Activated naive CD8-positive, alpha-beta T cell treated with anti-CD3 and anti-CD28 coated beads, Interleukin-2, amount 50 U/mL, for 16 hours (primary cell): ENCODE measurements around the gene CCDC201.
"Not testable (repeated sequence)": the region's sequence is repeated elsewhere in the genome, so short reads cannot be mapped to it uniquely, and the experiment has no call there.

Experiments used
- DNase-seq: peaks from one replicate; pipeline ENCODE4 v3.0.0-alpha.2; 2020; ENCODE audit warnings: low read depth, low spot score

The CCDC201 gene

DNA sequence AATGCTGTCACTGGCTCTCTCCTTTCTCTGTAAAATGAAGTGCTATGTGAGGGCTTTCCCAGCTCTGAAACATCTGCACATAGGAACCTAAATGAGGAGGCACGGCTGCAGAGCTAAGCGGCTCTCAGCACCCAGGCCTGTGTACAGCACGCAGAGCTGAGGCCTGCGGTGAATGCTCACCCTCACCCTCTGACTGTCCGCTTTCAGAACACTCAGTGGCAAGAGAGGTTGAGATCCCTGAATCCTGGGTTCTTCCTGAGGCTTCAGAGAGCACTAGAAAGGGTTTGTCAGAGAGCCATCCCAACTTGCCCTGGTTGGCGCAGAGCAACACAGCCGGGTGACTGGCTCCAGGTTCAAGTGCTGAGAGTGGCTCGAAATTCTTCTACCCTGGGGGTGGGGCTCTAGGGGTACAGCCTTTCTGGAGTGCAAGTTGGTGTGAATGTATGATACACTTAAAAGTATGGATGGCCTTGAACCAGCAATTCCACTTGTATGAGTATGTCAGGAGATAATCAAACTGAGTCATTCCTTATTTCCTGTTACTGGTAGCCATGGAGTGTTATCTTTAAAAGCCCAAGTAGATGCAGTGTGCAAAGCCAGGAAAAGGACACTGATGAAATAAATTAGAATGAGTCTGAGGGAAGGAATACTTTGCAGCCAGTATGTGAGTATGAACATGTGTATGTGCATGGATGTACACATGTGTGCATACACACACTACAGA, 1.7 kb upstream of the CCDC201 start:
- DNase-seq: no peak

- no peak for DNase-seq
These were observed 473 bp upstream of the CCDC201 start for GRCh38 chr7:45873355-45873754.

- DNase-seq: no peak
These were observed 507 bp downstream of the CCDC201 start for GRCh38 chr7:45872116-45873034.

DNA sequence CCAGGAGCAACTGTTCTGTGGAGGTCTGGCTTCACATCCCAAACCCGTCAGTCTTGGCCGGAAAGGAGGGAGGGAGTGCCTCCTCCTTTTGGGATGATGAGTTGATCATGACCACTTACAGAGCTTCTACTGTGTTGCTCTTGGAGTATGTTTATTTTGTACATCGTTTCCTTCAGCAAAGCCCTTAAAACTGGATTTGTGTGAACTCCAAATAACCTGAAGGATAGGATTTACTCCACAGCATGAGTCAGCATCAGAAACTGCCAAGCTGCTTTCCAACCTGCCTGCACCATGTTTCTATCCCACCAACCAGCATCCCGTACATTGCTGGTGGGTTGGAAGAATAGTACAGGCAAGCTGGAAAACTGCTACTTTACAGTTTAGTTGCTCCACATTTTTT, 3.5 kb downstream of the CCDC201 start:
- no peak for DNase-seq

- no peak for DNase-seq
These were observed 5.4 kb downstream of the CCDC201 start for GRCh38 chr7:45867471-45867870.

GRCh38 chr7:45865594-45866410, 7.1 kb downstream of the CCDC201 start:
- DNase-seq: no peak

GRCh38 chr7:45863715-45864114, 9.2 kb downstream of the CCDC201 start:
- DNase-seq: no peak

DNA sequence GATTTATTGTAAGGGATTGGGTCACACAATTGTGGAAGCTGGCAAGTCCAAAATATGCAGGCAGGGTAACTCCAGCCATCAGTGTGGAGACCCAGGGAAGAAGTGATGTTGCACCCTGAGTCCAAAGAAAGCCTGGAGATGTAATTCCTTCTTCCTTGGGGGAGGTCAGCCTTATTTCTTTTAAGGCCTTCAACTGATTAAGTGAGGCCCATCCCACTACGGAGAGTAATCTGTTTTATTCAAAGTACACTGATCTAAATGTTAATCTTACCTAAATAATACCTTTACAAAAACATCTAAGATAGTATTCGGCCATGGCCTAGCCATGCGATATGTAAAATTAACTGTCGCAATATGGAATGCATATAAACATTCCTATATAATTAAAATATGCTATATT, 16.0 kb downstream of the CCDC201 start:
- DNase-seq: not testable (repeated sequence)

GRCh38 chr7:45855680-45856079, 17.2 kb downstream of the CCDC201 start:
- DNase-seq: not testable (repeated sequence)

GRCh38 chr7:45853491-45853890, 19.4 kb downstream of the CCDC201 start:
- not testable (repeated sequence) for DNase-seq

GRCh38 chr7:45852984-45853383, 19.9 kb downstream of the CCDC201 start:
- DNase-seq: not testable (repeated sequence)

DNA sequence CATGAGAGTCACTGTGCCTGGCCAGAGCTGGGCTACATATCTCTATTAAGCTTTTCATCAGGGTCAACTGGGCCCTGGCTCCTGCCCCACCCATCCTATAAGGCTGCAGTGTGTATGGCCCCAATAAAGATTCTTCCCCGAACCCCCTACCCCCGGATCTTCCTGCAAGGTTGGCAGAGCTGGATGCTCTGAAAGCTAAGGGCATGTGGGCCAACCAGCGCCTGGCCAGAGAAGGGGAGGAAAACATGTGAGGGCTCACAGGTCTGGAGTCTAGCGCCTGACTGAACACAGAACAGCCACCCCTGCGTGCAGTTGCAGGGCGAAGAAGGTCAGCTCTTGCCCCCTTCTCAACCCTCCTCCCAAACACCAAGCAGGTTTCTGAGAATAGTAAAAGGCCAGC, 24.1 kb downstream of the CCDC201 start:
- DNase-seq: not testable (repeated sequence)

- DNase-seq: not testable (repeated sequence)
These were observed 26.3 kb downstream of the CCDC201 start for GRCh38 chr7:45846536-45846935.

GRCh38 chr7:45841926-45842717, 30.8 kb downstream of the CCDC201 start:
- not testable (repeated sequence) for DNase-seq

- not testable (repeated sequence) for DNase-seq
These were observed 34.0 kb downstream of the CCDC201 start for GRCh38 chr7:45838852-45839251.

GRCh38 chr7:45832433-45833177, 40.3 kb downstream of the CCDC201 start:
- DNase-seq: not testable (repeated sequence)

GRCh38 chr7:45829846-45830245, 43.0 kb downstream of the CCDC201 start:
- not testable (repeated sequence) for DNase-seq

DNA sequence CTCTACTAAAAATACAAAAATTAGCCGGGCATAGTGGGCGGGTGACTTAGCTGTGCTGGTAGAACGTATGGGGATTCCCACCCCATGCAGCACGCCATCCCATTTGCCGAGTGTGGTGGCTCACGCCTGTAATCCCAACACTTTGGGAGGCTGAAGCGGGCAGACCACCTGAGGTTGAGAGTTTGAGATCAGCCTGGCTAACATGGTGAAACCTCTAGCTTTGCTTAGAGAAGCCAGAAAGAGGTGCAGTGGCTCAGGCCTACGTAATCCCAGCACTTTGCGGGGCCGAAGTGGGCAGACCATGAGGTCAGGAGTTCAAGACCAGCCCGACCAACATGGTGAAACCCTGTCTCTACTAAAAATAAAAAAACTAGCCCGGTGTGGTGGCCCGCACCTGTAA, 45.2 kb downstream of the CCDC201 start:
- not testable (repeated sequence) for DNase-seq

GRCh38 chr7:45826550-45826949, 46.3 kb downstream of the CCDC201 start:
- DNase-seq: not testable (repeated sequence)

DNA sequence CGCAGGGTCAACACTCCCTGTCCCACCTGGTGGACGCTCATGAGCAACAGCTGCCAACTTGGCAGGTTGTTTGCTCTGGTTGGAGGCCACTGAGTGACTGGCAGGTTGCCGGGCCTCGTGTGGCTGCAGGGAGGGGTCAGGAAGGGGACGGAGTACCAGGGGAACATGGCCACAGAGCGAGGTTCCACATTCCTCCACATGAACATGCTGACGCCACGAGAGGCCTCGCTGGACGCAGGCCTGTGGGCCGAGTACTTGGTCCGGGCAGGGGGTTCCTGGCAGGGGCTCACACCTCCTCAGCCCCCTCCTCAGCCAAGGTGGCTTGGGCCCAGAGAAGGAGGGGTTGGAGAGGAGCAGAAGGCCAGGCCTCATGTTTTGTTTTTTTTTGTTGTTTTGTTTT, 54.1 kb downstream of the CCDC201 start:
- not testable (repeated sequence) for DNase-seq
